LNCAP (cell line): ENCODE data around the gene CKLF.

Experiments used
- CTCF ChIP-seq: fragments of 450-650 bp; IDR thresholded peaks from 2 replicates; pipeline ENCODE4 v1.5.1; 2017; ENCODE audit warnings: mild to moderate bottlenecking

The CKLF gene

GRCh38 chr16:66596986-66597848 is 44.8 kb downstream of the CKLF start:
- no peak for TF ChIP-seq CTCF

- TF ChIP-seq CTCF: no peak
Measured at GRCh38 chr16:66598111-66598510, 45.7 kb downstream of the CKLF start.

GRCh38 chr16:66599726-66600125 is 47.4 kb downstream of the CKLF start:
- no peak for TF ChIP-seq CTCF

- TF ChIP-seq CTCF: no peak
Measured at GRCh38 chr16:66600477-66600876, 48.1 kb downstream of the CKLF start.

- TF ChIP-seq CTCF: no peak
Measured at GRCh38 chr16:66601471-66601870, 49.1 kb downstream of the CKLF start.

- TF ChIP-seq CTCF: no peak
Measured at GRCh38 chr16:66603537-66604375, 51.4 kb downstream of the CKLF start.

GRCh38 chr16:66604376-66605176 is 52.2 kb downstream of the CKLF start, which contains the start of gene CMTM3:
TSS of gene CMTM3 (plus strand) at chr16:66604704. CDS start at chr16:66604806, 102 bp downstream.
- peak; percentile 33; the same call in 1 of the 2 replicates for TF ChIP-seq CTCF
